RWPE2 (cell line): Measurements from ENCODE around the gene EIF4E1B.

Experiments used
- ATAC-seq: fragments of 200-7000 bp; cut with Tn5 transposase; 3 replicates; pipeline ENCODE4 v1.9.1; 2021; ENCODE audit warnings: low read depth
- DNase-seq: peaks from one replicate; pipeline ENCODE4 v3.0.0-alpha.2; 2020; ENCODE audit warnings: low spot score
- H3K27ac ChIP-seq: fragments of 450-650 bp; 2 replicates; pipeline ENCODE4 v1.5.1; 2017; ENCODE audit warnings: mild to moderate bottlenecking; ENCODE audit not compliant: poor library complexity, severe bottlenecking
- H3K27me3 ChIP-seq: fragments of 250-450 bp; sonication (Bioruptor Pico); 2 replicates; pipeline ENCODE4 v1.5.1; 2021; ENCODE audit warnings: mild to moderate bottlenecking, moderate library complexity; ENCODE audit not compliant: insufficient read depth, poor library complexity, severe bottlenecking
- H3K36me3 ChIP-seq: fragments of 250-450 bp; sonication (Bioruptor Pico); 2 replicates; pipeline ENCODE4 v1.5.1; 2020; ENCODE audit warnings: low read depth, mild to moderate bottlenecking, moderate library complexity
- H3K4me1 ChIP-seq: fragments of 250-450 bp; sonication (Bioruptor Pico); 2 replicates; pipeline ENCODE4 v1.5.1; 2021; ENCODE audit warnings: mild to moderate bottlenecking, moderate library complexity; ENCODE audit not compliant: insufficient read depth, poor library complexity, severe bottlenecking
- H3K4me3 ChIP-seq: fragments of 250-450 bp; sonication (Bioruptor Pico); 2 replicates; pipeline ENCODE4 v1.5.1; 2021; ENCODE audit warnings: mild to moderate bottlenecking, moderate library complexity; ENCODE audit not compliant: severe bottlenecking
- H3K9me3 ChIP-seq: fragments of 250-450 bp; sonication (Bioruptor Pico); 2 replicates; pipeline ENCODE4 v1.5.1; 2021; ENCODE audit warnings: mild to moderate bottlenecking, moderate library complexity; ENCODE audit not compliant: severe bottlenecking
- CTCF ChIP-seq: fragments of 450-650 bp; IDR thresholded peaks from one replicate; pipeline ENCODE4 v1.5.1; 2017; ENCODE audit warnings: mild to moderate bottlenecking, moderate library complexity; ENCODE audit not compliant: poor library complexity, severe bottlenecking

Gene EIF4E1B

GRCh38 chr5:176606875-176607274, 23.6 kb upstream of the EIF4E1B start:
- no peak for ATAC-seq

GRCh38 chr5:176608142-176608705, 22.3 kb upstream of the EIF4E1B start:
- H3K36me3 ChIP-seq: no peaks in the 10 kb centered on the region
- peaks cover 3% of the 10 kb centered on the region for H3K27me3 ChIP-seq
- TF ChIP-seq CTCF: no peak
- ATAC-seq: no peak
- H3K9me3 ChIP-seq: no peaks in the 10 kb centered on the region
- no peak overlapping the region for H3K27ac ChIP-seq
- H3K4me1 ChIP-seq: no peaks in the 10 kb centered on the region
- no peak for DNase-seq
- no peak overlapping the region for H3K4me3 ChIP-seq

More at GRCh38 chr5:176606875-176607274, 23.6 kb upstream of the EIF4E1B start:
- no peak for DNase-seq
- H3K4me1 ChIP-seq: no peaks in the 10 kb centered on the region
- no peak overlapping the region for H3K4me3 ChIP-seq
- no peaks in the 10 kb centered on the region for H3K36me3 ChIP-seq
- no peaks in the 10 kb centered on the region for H3K9me3 ChIP-seq
- H3K27ac ChIP-seq: no peak overlapping the region
- peaks cover 3% of the 10 kb centered on the region for H3K27me3 ChIP-seq
- TF ChIP-seq CTCF: no peak

- H3K27ac ChIP-seq: peak overlapping the region; percentile 26
- ATAC-seq: peak; percentile 24; the same call in 2 of the 3 replicates
- H3K9me3 ChIP-seq: no peaks in the 10 kb centered on the region
- no peaks in the 10 kb centered on the region for H3K36me3 ChIP-seq
- no peak for TF ChIP-seq CTCF
- peak overlapping the region; percentile 98 for H3K4me3 ChIP-seq
- peaks cover 3% of the 10 kb centered on the region for H3K27me3 ChIP-seq
- no peaks in the 10 kb centered on the region for H3K4me1 ChIP-seq
- no peak for DNase-seq
Measured at GRCh38 chr5:176608937-176609723, 21.3 kb upstream of the EIF4E1B start.

- peak within 1 kb of the TSS; percentile 98 for H3K4me3 ChIP-seq
- H3K27me3 ChIP-seq: peaks cover 3% of the 10 kb centered on the region
- no peaks in the 10 kb centered on the region for H3K9me3 ChIP-seq
- H3K4me1 ChIP-seq: peaks cover 4% of the 10 kb centered on the region
- H3K27ac ChIP-seq: peak within 1 kb of the TSS; percentile 26
- H3K36me3 ChIP-seq: no peaks in the 10 kb centered on the region
- no peak for DNase-seq
- peak; percentile 53 for ATAC-seq
- TF ChIP-seq CTCF: peak; percentile 63
Measured at GRCh38 chr5:176609724-176610434, 20.6 kb upstream of the EIF4E1B start, which contains the start of gene GPRIN1. GPRIN1 (minus strand) TSS chr5:176610156; CDS start chr5:176599834, 10,322 bp downstream.
